Mesendoderm (in vitro differentiated cells): Measurements from ENCODE around the gene CCDC85A.

Experiments
- DNase-seq: peaks from one replicate; pipeline ENCODE4 v3.0.0; 2013
- H2AK5ac ChIP-seq: 2 replicates; pipeline ENCODE4 v1.6.1; 2013; ENCODE audit warnings: low read length, inconsistent platforms
- H2BK120ac ChIP-seq: 2 replicates; pipeline ENCODE4 v1.6.1; 2013; ENCODE audit warnings: low read depth, mild to moderate bottlenecking, low read length, moderate library complexity, mixed read lengths
- H2BK15ac ChIP-seq: replicated peaks from 2 replicates; pipeline ENCODE4 v1.6.1; 2013; ENCODE audit warnings: low read depth, mild to moderate bottlenecking, moderate library complexity
- H2BK5ac ChIP-seq: 2 replicates; pipeline ENCODE4 v1.6.1; 2013; ENCODE audit warnings: low read length, inconsistent platforms
- H3K18ac ChIP-seq: 2 replicates; pipeline ENCODE4 v1.6.1; 2013; ENCODE audit warnings: mild to moderate bottlenecking, low read length, mixed read lengths
- H3K23ac ChIP-seq: one replicate; pipeline ENCODE4 v1.6.1; 2013; ENCODE audit warnings: low read length
- H3K27ac ChIP-seq: 2 replicates; pipeline ENCODE4 v1.5.1; 2013; ENCODE audit warnings: low read depth, mild to moderate bottlenecking, inconsistent platforms, low read length, moderate library complexity
- H3K27me3 ChIP-seq: 2 replicates; pipeline ENCODE4 v1.6.1; 2013; ENCODE audit warnings: low read length, control low read depth, mild to moderate bottlenecking, inconsistent platforms; ENCODE audit not compliant: insufficient read depth, poor library complexity
- H3K36me3 ChIP-seq: 2 replicates; pipeline ENCODE4 v1.6.1; 2013; ENCODE audit warnings: low read length, inconsistent platforms; ENCODE audit not compliant: control insufficient read depth, insufficient read depth
- H3K4ac ChIP-seq: one replicate; pipeline ENCODE4 v1.6.1; 2013; ENCODE audit warnings: low read depth, mild to moderate bottlenecking, low read length, moderate library complexity
- H3K4me1 ChIP-seq: 2 replicates; pipeline ENCODE4 v1.6.1; 2013; ENCODE audit warnings: low read depth, low read length, inconsistent platforms; ENCODE audit not compliant: control insufficient read depth
- H3K4me2 ChIP-seq: 2 replicates; pipeline ENCODE4 v1.6.1; 2013; ENCODE audit warnings: low read length
- H3K4me3 ChIP-seq: 2 replicates; pipeline ENCODE4 v1.5.1; 2013; ENCODE audit warnings: mild to moderate bottlenecking, low read length
- H3K56ac ChIP-seq: one replicate; pipeline ENCODE4 v1.6.1; 2013; ENCODE audit warnings: low read length
- H3K79me1 ChIP-seq: 2 replicates; pipeline ENCODE4 v1.6.1; 2013; ENCODE audit warnings: low read length, inconsistent platforms
- H3K79me2 ChIP-seq: 2 replicates; pipeline ENCODE4 v1.6.1; 2013; ENCODE audit warnings: mild to moderate bottlenecking, low read length; ENCODE audit not compliant: control insufficient read depth, insufficient read depth
- H3K9ac ChIP-seq: 2 replicates; pipeline ENCODE4 v1.6.1; 2013; ENCODE audit warnings: low read length, inconsistent platforms
- H4K5ac ChIP-seq: one replicate; pipeline ENCODE4 v1.6.1; 2013; ENCODE audit warnings: low read length
- H4K8ac ChIP-seq: one replicate; pipeline ENCODE4 v1.6.1; 2013; ENCODE audit warnings: low read depth, mild to moderate bottlenecking, control low read depth, low read length, moderate library complexity
- WGBS: extraction: QIAGEN DNeasy Blood & Tissue Kit; methylation state at CpG from one replicate; pipeline ENCODE4 v1.1.7; 2013; ENCODE audit warnings: low lambda C conversion rate, missing lambda C conversion rate; ENCODE audit not compliant: insufficient coverage; ENCODE audit errors: extremely low coverage; 5-methylcytosine and 5-hydroxymethylcytosine counted together

Gene CCDC85A

DNA sequence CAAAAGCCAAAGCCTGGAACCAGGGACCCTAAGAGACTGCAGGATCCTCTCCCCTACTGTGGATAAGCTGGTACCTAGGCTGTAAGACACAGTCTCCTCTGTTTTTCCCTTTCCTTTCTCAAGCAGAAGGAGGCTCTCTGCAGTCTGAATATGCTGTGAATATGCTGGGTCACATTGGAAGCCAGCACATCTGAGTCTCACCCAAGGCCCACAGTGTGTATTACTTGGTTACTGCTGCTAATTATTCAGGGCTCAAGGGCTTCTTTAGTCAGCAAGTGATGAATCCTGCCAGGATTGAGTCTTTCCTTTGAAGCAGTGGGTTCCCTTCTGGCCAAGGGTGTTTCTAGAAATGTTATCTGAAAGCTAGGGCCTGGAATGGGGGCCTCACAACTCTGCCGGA lies 60.7 kb downstream of the CCDC85A start:
- no peak overlapping the region for H3K27ac ChIP-seq
- no CpG with 5 or more reads among the region's 1 CpG for WGBS
- no peak overlapping the region for H2BK15ac ChIP-seq

DNA sequence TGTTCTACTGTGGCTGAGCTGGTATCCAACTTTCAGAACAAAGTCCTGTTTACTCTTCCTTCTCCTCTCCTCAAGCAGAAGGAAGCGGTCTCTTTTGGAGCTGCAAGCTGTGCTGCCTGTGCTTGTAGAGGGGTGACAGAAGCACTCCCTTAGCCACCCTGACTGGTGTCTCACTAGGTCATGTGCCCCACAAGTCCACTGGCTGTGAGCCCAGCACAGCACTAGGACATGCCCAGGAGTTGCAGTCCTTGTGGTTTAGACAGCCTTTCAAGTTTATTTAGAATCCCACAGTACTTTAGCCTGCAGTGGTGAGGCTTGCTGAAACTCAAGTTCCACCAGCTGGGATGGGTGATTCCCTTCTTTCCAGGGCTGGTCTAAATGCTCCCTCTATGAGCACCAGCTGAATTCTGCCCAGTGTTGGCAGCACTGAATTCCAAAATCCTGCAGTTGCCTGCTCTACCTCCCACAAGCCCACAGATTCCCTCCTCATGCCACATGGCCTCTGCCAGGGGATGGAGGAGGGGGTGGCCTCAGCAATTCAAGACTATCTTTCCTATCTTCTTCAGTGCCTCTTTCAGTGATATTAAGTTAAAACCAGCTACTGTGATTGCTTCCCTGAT lies 61.2 kb downstream of the CCDC85A start:
- H4K8ac ChIP-seq: no peak overlapping the region
- H3K4ac ChIP-seq: no peak overlapping the region
- H3K79me1 ChIP-seq: no peaks in the 10 kb centered on the region
- WGBS: no CpG with 5 or more reads among the region's 1 CpG
- H3K36me3 ChIP-seq: no peaks in the 10 kb centered on the region
- H2BK15ac ChIP-seq: no peak overlapping the region
- H3K56ac ChIP-seq: no peak overlapping the region
- H3K18ac ChIP-seq: no peak overlapping the region
- no peak overlapping the region for H3K4me3 ChIP-seq
- H3K23ac ChIP-seq: no peak overlapping the region
- no peak overlapping the region for H3K9ac ChIP-seq
- H3K79me2 ChIP-seq: no peaks in the 10 kb centered on the region
- H4K5ac ChIP-seq: no peak overlapping the region
- no peak overlapping the region for H2BK120ac ChIP-seq
- H2AK5ac ChIP-seq: no peak overlapping the region
- no peak overlapping the region for H3K27ac ChIP-seq
- DNase-seq: no peak
- H3K27me3 ChIP-seq: no peaks in the 10 kb centered on the region
- no peak overlapping the region for H2BK5ac ChIP-seq
- H3K4me2 ChIP-seq: no peak overlapping the region
- no peaks in the 10 kb centered on the region for H3K4me1 ChIP-seq

More for the DNA sequence above, 60.7 kb downstream of the CCDC85A start:
- H3K27me3 ChIP-seq: no peaks in the 10 kb centered on the region
- H3K23ac ChIP-seq: no peak overlapping the region
- no peaks in the 10 kb centered on the region for H3K79me1 ChIP-seq
- no peak overlapping the region for H3K4ac ChIP-seq
- no peak overlapping the region for H3K4me3 ChIP-seq
- H2BK120ac ChIP-seq: no peak overlapping the region
- no peak overlapping the region for H2BK5ac ChIP-seq
- H3K18ac ChIP-seq: no peak overlapping the region
- no peaks in the 10 kb centered on the region for H3K36me3 ChIP-seq
- no peak overlapping the region for H3K9ac ChIP-seq
- no peaks in the 10 kb centered on the region for H3K79me2 ChIP-seq
- no peak overlapping the region for H3K4me2 ChIP-seq
- no peak overlapping the region for H4K5ac ChIP-seq
- no peak overlapping the region for H4K8ac ChIP-seq
- DNase-seq: no peak
- H2AK5ac ChIP-seq: no peak overlapping the region
- no peaks in the 10 kb centered on the region for H3K4me1 ChIP-seq
- H3K56ac ChIP-seq: no peak overlapping the region

DNA sequence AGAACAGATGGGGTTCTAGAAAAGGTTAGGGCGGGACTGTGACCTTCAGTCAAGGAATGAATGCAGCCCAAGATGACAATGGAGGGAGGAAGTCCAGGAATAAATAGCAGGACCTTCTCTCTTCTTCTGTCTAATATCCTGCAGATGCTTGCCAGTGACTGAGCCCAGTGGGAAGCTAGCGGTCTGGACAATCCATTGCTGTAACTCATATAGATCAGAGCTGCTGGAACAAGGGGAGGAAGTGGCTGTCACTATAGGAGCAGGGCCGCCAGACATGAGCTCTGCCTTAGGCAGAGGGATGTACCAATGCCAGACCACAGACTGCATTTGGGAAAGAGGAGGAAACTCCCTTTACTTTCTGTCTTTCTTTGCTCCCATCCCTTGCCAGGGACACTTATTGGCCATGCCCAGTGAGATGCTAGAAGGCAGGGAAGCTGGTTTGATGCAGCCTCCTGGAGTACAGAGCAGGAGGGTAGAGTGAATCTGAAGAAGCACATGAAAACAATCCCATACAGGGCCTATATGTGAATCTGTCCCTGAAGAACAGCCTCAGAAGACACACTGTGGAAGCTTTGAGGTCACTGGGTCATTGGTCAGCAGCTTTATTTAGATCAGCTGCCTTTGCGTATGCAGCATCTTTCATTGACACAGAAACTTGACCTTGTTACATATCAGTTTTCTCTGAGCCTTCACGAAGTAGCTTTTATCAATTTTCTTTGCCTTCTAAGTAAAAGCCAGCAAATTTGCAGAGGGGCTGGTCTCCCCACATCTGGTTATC lies 65.4 kb downstream of the CCDC85A start:
- H3K18ac ChIP-seq: no peak overlapping the region
- H4K5ac ChIP-seq: no peak overlapping the region
- H3K9ac ChIP-seq: no peak overlapping the region
- no peaks in the 10 kb centered on the region for H3K79me1 ChIP-seq
- no peak overlapping the region for H4K8ac ChIP-seq
- no peak overlapping the region for H3K27ac ChIP-seq
- no peak overlapping the region for H2BK15ac ChIP-seq
- H3K4me1 ChIP-seq: no peaks in the 10 kb centered on the region
- H3K56ac ChIP-seq: no peak overlapping the region
- no peak overlapping the region for H3K4me3 ChIP-seq
- no peaks in the 10 kb centered on the region for H3K27me3 ChIP-seq
- no peak overlapping the region for H2BK5ac ChIP-seq
- no peak overlapping the region for H2BK120ac ChIP-seq
- H3K4me2 ChIP-seq: no peak overlapping the region
- H3K79me2 ChIP-seq: no peaks in the 10 kb centered on the region
- no peak for DNase-seq
- no peak overlapping the region for H3K23ac ChIP-seq
- H3K4ac ChIP-seq: no peak overlapping the region
- H3K36me3 ChIP-seq: no peaks in the 10 kb centered on the region
- no CpG with 5 or more reads among the region's 5 CpGs for WGBS
- H2AK5ac ChIP-seq: no peak overlapping the region

DNA sequence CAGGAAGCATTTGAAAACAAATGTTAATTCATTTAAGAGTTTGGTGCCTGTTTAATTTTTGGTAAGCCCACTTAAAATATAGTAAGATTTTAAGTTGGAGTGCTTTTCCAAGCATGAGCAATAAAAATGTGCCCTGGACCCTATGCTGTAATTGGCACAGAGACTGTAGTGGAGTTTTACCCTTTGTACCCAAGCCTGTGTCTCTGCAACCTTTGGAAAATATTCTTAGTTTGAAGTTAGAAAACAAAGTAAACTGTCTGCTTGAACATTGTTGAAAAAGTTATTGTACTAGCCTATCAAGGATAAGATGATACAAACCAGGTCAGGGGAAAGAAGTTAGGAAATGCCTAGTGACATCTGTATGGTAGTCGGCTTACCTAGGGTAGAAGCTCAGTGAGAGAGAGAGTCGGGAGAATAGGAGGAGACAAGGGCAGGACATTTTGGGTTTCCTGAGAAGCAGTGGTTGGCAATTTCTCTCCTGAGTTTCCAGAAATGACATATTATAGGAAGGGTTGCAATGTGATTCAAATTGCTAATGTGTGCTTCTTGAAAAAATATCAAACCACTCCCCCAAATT lies 66.5 kb downstream of the CCDC85A start:
- H4K5ac ChIP-seq: no peak overlapping the region
- H3K27ac ChIP-seq: no peak overlapping the region
- H3K79me1 ChIP-seq: no peaks in the 10 kb centered on the region
- H4K8ac ChIP-seq: no peak overlapping the region
- no peaks in the 10 kb centered on the region for H3K4me1 ChIP-seq
- H3K23ac ChIP-seq: no peak overlapping the region
- no peak overlapping the region for H3K56ac ChIP-seq
- H3K4me2 ChIP-seq: no peak overlapping the region
- H3K4ac ChIP-seq: no peak overlapping the region
- DNase-seq: no peak
- H2BK5ac ChIP-seq: no peak overlapping the region
- H2BK120ac ChIP-seq: no peak overlapping the region
- H3K4me3 ChIP-seq: no peak overlapping the region
- H2BK15ac ChIP-seq: no peak overlapping the region
- no peaks in the 10 kb centered on the region for H3K36me3 ChIP-seq
- H3K18ac ChIP-seq: no peak overlapping the region
- H2AK5ac ChIP-seq: no peak overlapping the region
- H3K27me3 ChIP-seq: no peaks in the 10 kb centered on the region
- no CpG with 5 or more reads among the region's 2 CpGs for WGBS
- H3K79me2 ChIP-seq: no peaks in the 10 kb centered on the region
- H3K9ac ChIP-seq: no peak overlapping the region

DNA sequence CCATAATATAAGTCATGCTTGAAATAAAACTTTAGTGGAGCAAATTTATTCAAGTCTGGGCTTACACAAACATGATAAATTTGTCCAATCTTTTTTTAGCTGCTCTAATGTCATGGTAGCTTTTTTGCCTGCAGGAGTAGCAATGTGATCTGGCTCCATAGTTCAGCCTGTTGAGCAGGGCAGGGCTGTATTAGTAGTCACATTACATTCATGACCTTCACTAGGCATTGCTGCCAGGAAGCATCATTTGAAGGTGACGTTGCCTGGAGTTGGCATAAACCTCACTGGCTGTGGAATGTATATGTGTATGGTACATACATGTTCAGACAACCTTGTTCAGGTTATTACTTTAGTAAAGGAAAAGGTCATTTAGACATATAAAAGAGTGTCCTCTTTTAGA lies 76.6 kb downstream of the CCDC85A start:
- Histone ChIP-seq H3K18ac (no peak overlapping the region), H4K8ac (no peak overlapping the region), H2BK15ac (no peak overlapping the region), H3K79me2 (no peaks in the 10 kb centered on the region), H3K4me3 (no peak overlapping the region), H2AK5ac (no peak overlapping the region), H3K23ac (no peak overlapping the region), H3K27me3 (no peaks in the 10 kb centered on the region), H3K36me3 (no peaks in the 10 kb centered on the region), H2BK5ac (no peak overlapping the region), H3K9ac (no peak overlapping the region), H3K79me1 (no peaks in the 10 kb centered on the region), H3K4me1 (no peaks in the 10 kb centered on the region), H3K4ac (no peak overlapping the region), H2BK120ac (no peak overlapping the region), H3K4me2 (no peak overlapping the region), H3K56ac (no peak overlapping the region), H4K5ac (no peak overlapping the region), H3K27ac (no peak overlapping the region)
- no CpG with 5 or more reads among the region's 1 CpG for WGBS
- DNase-seq: no peak
